Measurements from ENCODE around the gene MGMT. TPM values are rescaled to one million over a fixed set of nuclear protein-coding genes. Genes with fewer than 3 reads are reported as not detected.

MGMT gene
- total RNA-seq, 2 experiments from 2014 or later, result 9.0 to 9.6 TPM

DNA sequence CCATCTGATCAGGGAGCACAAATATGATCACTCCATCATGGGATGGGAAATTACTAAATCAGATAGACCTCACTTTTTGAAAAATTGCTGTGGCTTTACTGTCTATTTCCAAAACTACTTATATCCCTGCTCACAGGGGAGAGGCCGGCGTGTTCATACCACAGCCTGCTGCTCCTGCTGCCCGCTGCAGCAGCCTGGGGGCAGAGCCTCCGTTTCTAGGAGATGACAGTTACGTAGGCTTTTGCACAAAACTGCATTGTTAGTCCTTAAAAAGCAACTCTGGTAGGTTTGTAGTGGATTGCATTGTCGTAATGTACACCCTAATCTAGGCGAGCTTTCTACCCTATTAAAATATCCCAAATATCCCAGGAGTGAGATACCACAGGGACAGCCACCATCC, 293.4 kb downstream of the MGMT start:
- TF ChIP-seq, protein P1, sequence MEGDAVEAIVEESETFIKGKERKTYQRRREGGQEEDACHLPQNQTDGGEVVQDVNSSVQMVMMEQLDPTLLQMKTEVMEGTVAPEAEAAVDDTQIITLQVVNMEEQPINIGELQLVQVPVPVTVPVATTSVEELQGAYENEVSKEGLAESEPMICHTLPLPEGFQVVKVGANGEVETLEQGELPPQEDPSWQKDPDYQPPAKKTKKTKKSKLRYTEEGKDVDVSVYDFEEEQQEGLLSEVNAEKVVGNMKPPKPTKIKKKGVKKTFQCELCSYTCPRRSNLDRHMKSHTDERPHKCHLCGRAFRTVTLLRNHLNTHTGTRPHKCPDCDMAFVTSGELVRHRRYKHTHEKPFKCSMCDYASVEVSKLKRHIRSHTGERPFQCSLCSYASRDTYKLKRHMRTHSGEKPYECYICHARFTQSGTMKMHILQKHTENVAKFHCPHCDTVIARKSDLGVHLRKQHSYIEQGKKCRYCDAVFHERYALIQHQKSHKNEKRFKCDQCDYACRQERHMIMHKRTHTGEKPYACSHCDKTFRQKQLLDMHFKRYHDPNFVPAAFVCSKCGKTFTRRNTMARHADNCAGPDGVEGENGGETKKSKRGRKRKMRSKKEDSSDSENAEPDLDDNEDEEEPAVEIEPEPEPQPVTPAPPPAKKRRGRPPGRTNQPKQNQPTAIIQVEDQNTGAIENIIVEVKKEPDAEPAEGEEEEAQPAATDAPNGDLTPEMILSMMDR (IDR thresholded peaks at IDR 0.05), result no peak
- H3K4me1 ChIP-seq (ENCODE audit: insufficient read depth, low read length), result peaks cover 2% of the 10 kb centered on the region
- POLR2A ChIA-PET, result no interaction called here
- H3K9me3 Mint-ChIP-seq, result no peaks in the 10 kb centered on the region
- intact Hi-C loops (cut with DNase I, micrococcal nuclease), result no loop called here
- peaks cover 72% of the 10 kb centered on the region for H3K36me3 Mint-ChIP-seq (ENCODE audit: low read depth)
- H3K27me3 ChIP-seq (ENCODE audit: control insufficient read depth in 1 of 2, insufficient read depth in 2 of 2, low read length in 2 of 2), result no peaks in the 10 kb centered on the region
- H3K4me1 Mint-ChIP-seq (ENCODE audit: low read depth), result peaks cover 14% of the 10 kb centered on the region
- no peak for DNase-seq
- peaks cover 13% of the 10 kb centered on the region for H3K36me3 ChIP-seq (ENCODE audit: insufficient read depth, low read length)
- H3K4me3 Mint-ChIP-seq, result no peak overlapping the region
- H3K27ac Mint-ChIP-seq, result no peak overlapping the region
- H3K27ac ChIP-seq (ENCODE audit: low read depth in 1 of 2, low read length in 2 of 2), result no peak overlapping the region
- no peaks in the 10 kb centered on the region for H3K27me3 Mint-ChIP-seq
- ATAC-seq (ENCODE audit: poor library complexity), result no peak
- no peak overlapping the region for H3K4me3 ChIP-seq (ENCODE audit: low read length)
- peaks cover 0 to 62% of the 10 kb centered on the region in 2 experiments for H3K9me3 ChIP-seq (ENCODE audit: control insufficient read depth in 1 of 2, insufficient read depth in 1 of 2, low read length in 2 of 2)
- CTCF ChIA-PET, result no interaction called here

GRCh38 chr10:129761197-129761972, 294.3 kb downstream of the MGMT start:
- Mint-ChIP-seq H3K27me3 (no peaks in the 10 kb centered on the region), H3K27ac (no peak overlapping the region), H3K36me3 (ENCODE audit: low read depth) (peaks cover 78% of the 10 kb centered on the region), H3K4me1 (ENCODE audit: low read depth) (peaks cover 9% of the 10 kb centered on the region), H3K9me3 (no peaks in the 10 kb centered on the region), H3K4me3 (no peak overlapping the region)
- Histone ChIP-seq H3K27ac (ENCODE audit: low read depth in 1 of 2, low read length in 2 of 2) (no peak overlapping the region), H3K27me3 (ENCODE audit: control insufficient read depth in 1 of 2, insufficient read depth in 2 of 2, low read length in 2 of 2) (no peaks in the 10 kb centered on the region), H3K4me3 (ENCODE audit: low read length) (no peak overlapping the region), H3K9me3 (ENCODE audit: control insufficient read depth in 1 of 2, insufficient read depth in 1 of 2, low read length in 2 of 2) (peaks cover 0 to 62% of the 10 kb centered on the region in 2 experiments), H3K36me3 (ENCODE audit: insufficient read depth, low read length) (peaks cover 13% of the 10 kb centered on the region), H3K4me1 (ENCODE audit: insufficient read depth, low read length) (peaks cover 2% of the 10 kb centered on the region)
- TF ChIP-seq, protein P1 (IDR thresholded peaks at IDR 0.05), result no peak
- DNase-seq, result no peak
- POLR2A ChIA-PET, result no interaction called here
- intact Hi-C loops (cut with DNase I, micrococcal nuclease), result no loop called here
- no peak for ATAC-seq (ENCODE audit: poor library complexity)
- CTCF ChIA-PET, result no interaction called here

DNA sequence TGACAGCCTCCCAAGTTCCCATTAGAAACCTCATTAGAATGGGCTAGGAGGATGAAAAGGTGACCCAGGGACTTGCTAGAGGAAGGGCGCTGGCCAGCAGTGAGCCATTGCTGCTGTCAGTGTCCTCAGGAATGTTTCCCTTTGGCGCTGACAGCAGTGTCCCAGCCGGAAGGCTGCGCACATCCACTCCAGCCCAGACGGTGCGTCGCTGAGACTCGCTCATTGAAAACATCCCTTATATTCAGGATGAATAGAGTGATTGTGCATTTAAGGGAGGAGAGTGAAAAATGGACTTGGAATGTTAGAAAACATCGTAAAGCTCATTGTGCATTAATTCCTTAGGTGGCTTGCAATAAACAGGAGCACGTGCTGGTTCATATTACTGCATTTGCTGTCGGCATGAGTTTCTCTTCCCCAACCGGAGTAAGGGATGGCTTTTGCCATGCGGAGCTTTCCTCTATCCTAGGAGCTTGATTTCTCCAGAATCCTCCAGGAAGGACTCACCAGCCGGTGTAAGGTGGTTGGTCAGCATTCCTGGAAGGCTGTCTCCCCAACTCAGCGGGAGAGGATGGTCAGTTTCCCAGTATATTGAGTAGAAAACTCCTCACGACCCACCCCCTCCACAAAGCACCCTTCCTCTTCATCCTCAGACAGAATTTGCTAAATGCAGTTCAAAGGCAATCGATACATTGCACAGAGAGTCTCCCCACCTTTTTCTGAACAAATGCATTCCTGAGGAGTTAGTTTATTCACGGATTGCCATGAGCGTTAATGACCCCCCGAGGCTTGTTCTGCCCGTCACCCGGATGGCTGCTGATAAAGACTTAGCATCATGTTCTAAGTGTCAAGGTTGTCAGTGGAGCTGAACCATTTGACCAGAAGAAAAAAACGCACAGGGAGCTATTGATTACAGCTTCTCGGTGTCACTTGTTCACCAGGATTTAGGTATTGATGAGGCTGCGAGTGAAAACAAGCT, 295.2 kb downstream of the MGMT start:
- DNase-seq (no peak), ATAC-seq (ENCODE audit: poor library complexity) (no peak)
- no peak overlapping the region for H3K27ac Mint-ChIP-seq
- CTCF ChIA-PET, result no interaction called here
- POLR2A ChIA-PET, result no interaction called here
- Histone ChIP-seq H3K36me3 (ENCODE audit: insufficient read depth, low read length) (peaks cover 13% of the 10 kb centered on the region), H3K9me3 (ENCODE audit: control insufficient read depth in 1 of 2, insufficient read depth in 1 of 2, low read length in 2 of 2) (peaks cover 0 to 67% of the 10 kb centered on the region in 2 experiments), H3K27ac (ENCODE audit: low read depth in 1 of 2, low read length in 2 of 2) (no peak overlapping the region), H3K27me3 (ENCODE audit: control insufficient read depth in 1 of 2, insufficient read depth in 2 of 2, low read length in 2 of 2) (no peaks in the 10 kb centered on the region), H3K4me1 (ENCODE audit: insufficient read depth, low read length) (no peaks in the 10 kb centered on the region), H3K4me3 (ENCODE audit: low read length) (no peak overlapping the region)
- no peaks in the 10 kb centered on the region for H3K9me3 Mint-ChIP-seq
- TF ChIP-seq, protein P1 (IDR thresholded peaks at IDR 0.05), result no peak
- H3K4me1 Mint-ChIP-seq (ENCODE audit: low read depth), result peaks cover 4% of the 10 kb centered on the region
- H3K36me3 Mint-ChIP-seq (ENCODE audit: low read depth), result peaks cover 82% of the 10 kb centered on the region
- no peak overlapping the region for H3K4me3 Mint-ChIP-seq
- H3K27me3 Mint-ChIP-seq, result no peaks in the 10 kb centered on the region
- intact Hi-C loops (cut with DNase I, micrococcal nuclease), result no loop called here
